Heart left ventricle (tissue), 13 donors: Measurements from ENCODE around the gene PIK3R1.

Source experiments
- POLR2A ChIP-seq, 2 donors: fragments of 450-650 bp; IDR thresholded peaks; one replicate each; pipeline ENCODE4 v1.6.1; 2017; ENCODE audit warnings: antibody characterized with exemption in 2 of 2, mild to moderate bottlenecking in 2 of 2, moderate library complexity in 2 of 2
- TF ChIP-seq, protein P1 (sequence below), 12 donors: fragments of 200-600 bp; sonication (generic) in 4 of 12; IDR thresholded peaks; one replicate each; pipeline versions ENCODE4 v1.5.0 to v1.8.0; 2018 to 2022; ENCODE audit warnings: antibody characterized with exemption in 12 of 12, mild to moderate bottlenecking in 5 of 12
- donor health status: ischemic (EF 13 %, LVEDD 7.1; RV severe dilation, severe dysfunction).
- donor health status: DM: no; HTN: yes; CAD: no.
- donor health status: DM: no; HTN: no; CAD: no.
- donor health status: ischemic (EF 25% LVEDD 6.9; RV normal size, moderate dysfunction).
- donor health status: ischemic (EF 25% LVEDD 5.7; RV mildly dilated, moderate dysfunction).
- donor health status: ischemic (EF 35%, LVEDD 5.7; RV mildly dilated, moderate dysfunction).
- donor health status: nonischemic (EF 11% LVEDD 7.7; RV severe dilation, severe dysfunction).
- donor health status: DM: yes; HTN: yes; CAD: no.
- donor health status: PGD.
- donor health status: ischemic (EF 29% LVEDD 5.4; RV normal size, mild dysfunction).
- donor health status: nonischemic (EF 23%, LVEDD 6.1; RV moderate dilation, normal function).

- TF ChIP-seq, protein P1, sequence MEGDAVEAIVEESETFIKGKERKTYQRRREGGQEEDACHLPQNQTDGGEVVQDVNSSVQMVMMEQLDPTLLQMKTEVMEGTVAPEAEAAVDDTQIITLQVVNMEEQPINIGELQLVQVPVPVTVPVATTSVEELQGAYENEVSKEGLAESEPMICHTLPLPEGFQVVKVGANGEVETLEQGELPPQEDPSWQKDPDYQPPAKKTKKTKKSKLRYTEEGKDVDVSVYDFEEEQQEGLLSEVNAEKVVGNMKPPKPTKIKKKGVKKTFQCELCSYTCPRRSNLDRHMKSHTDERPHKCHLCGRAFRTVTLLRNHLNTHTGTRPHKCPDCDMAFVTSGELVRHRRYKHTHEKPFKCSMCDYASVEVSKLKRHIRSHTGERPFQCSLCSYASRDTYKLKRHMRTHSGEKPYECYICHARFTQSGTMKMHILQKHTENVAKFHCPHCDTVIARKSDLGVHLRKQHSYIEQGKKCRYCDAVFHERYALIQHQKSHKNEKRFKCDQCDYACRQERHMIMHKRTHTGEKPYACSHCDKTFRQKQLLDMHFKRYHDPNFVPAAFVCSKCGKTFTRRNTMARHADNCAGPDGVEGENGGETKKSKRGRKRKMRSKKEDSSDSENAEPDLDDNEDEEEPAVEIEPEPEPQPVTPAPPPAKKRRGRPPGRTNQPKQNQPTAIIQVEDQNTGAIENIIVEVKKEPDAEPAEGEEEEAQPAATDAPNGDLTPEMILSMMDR (IDR thresholded peaks at IDR 0.05): no peak
- TF ChIP-seq POLR2A (IDR thresholded peaks at IDR 0.05): no peak
Measured at GRCh38 chr5:68254810-68255209, 39.3 kb downstream of the PIK3R1 start.
